Testis (tissue), 2 donors: ENCODE data around the gene NDRG3.

Experiments used
- POLR2A ChIP-seq: fragments of 450-650 bp; IDR thresholded peaks from one replicate; pipeline ENCODE4 v1.6.1; 2017; ENCODE audit warnings: antibody characterized with exemption, mild to moderate bottlenecking, moderate library complexity
- TF ChIP-seq, protein P1 (sequence below), 3 experiments: fragments of 450-650 bp in 2 of 3; fragments of 200-600 bp in 1 of 3; sonication (generic) in 1 of 3; IDR thresholded peaks; one replicate each; pipeline ENCODE4 v1.5.1; 2016 to 2019; ENCODE audit warnings: antibody characterized with exemption in 3 of 3, mild to moderate bottlenecking in 2 of 3, moderate library complexity in 1 of 3

- TF ChIP-seq, protein P1, sequence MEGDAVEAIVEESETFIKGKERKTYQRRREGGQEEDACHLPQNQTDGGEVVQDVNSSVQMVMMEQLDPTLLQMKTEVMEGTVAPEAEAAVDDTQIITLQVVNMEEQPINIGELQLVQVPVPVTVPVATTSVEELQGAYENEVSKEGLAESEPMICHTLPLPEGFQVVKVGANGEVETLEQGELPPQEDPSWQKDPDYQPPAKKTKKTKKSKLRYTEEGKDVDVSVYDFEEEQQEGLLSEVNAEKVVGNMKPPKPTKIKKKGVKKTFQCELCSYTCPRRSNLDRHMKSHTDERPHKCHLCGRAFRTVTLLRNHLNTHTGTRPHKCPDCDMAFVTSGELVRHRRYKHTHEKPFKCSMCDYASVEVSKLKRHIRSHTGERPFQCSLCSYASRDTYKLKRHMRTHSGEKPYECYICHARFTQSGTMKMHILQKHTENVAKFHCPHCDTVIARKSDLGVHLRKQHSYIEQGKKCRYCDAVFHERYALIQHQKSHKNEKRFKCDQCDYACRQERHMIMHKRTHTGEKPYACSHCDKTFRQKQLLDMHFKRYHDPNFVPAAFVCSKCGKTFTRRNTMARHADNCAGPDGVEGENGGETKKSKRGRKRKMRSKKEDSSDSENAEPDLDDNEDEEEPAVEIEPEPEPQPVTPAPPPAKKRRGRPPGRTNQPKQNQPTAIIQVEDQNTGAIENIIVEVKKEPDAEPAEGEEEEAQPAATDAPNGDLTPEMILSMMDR (IDR thresholded peaks at IDR 0.05), result no peak
- no peak for TF ChIP-seq POLR2A
Measured at GRCh38 chr20:36791862-36792261, 46.0 kb upstream of the NDRG3 start.
